GM18868 (cell line): ENCODE results near the gene TMEM37.

Experiments
- ATAC-seq: cut with Tn5 transposase; IDR thresholded peaks from one replicate; pipeline ENCODE4 v1.9.1; 2021; ENCODE audit warnings: mild to moderate bottlenecking, moderate library complexity; ENCODE audit not compliant: unreplicated experiment

The TMEM37 gene

DNA sequence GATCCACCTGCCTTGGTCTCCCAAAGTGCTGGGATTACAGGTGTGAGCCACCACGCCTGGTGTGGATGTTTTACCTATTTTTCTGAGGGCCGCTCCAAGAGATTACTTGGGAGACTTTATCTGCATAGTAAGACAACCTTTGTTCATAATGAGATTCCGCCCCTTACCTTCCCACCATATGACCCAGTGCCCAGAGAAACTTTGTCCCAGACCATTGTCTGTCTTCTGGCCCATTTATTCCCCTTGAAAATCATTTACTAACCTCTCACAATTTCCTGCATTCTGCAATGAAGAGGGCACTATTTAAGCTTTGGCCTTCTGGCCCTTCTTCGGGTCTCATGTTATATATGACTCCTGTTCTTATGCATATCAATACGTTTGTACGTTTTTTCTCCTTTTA lies 13.7 kb upstream of the TMEM37 start:
- ATAC-seq = no peak

DNA sequence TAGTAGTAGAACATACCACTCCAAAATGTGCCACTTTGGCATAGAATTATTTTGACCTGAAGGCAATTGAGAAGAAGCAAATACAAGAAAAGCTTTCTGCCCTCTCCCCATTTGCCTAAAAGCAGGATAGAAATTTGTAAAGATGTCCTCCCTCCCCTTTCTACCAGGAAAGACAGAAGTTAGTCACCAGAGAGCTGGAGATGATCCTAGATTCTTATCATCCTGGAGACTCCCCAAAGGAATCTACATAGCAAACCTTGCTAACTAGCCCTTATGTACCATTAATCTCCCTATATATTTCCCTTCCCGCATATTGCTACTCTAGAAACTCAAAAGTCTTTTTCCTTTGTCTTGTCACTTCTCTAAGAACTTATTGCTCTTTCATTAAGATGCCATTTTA lies 12.6 kb upstream of the TMEM37 start:
- no peak for ATAC-seq

GRCh38 chr2:119419803-119420508 lies 11.7 kb upstream of the TMEM37 start:
- no peak for ATAC-seq

DNA sequence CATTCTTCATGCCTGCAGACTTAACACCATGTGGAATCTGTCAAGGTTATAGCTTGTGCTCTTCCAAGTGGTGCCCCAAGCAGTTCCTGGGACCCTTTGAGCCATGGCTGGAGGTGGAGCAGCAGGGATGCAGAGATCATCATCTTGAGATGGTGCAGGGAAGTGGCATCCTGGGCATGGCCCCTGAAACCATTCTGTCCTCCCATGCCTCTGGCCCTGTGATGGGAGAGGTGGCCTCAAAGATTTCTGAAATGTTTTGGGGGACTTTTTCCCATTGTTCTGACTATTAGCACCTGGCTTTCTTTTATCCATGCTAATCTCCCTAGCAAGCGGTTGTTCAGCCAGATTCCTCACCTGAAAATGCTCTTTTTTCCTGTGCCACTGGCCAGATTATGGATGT lies 10.3 kb upstream of the TMEM37 start:
- no peak for ATAC-seq

GRCh38 chr2:119421741-119422140 lies 9.9 kb upstream of the TMEM37 start:
- ATAC-seq = no peak

DNA sequence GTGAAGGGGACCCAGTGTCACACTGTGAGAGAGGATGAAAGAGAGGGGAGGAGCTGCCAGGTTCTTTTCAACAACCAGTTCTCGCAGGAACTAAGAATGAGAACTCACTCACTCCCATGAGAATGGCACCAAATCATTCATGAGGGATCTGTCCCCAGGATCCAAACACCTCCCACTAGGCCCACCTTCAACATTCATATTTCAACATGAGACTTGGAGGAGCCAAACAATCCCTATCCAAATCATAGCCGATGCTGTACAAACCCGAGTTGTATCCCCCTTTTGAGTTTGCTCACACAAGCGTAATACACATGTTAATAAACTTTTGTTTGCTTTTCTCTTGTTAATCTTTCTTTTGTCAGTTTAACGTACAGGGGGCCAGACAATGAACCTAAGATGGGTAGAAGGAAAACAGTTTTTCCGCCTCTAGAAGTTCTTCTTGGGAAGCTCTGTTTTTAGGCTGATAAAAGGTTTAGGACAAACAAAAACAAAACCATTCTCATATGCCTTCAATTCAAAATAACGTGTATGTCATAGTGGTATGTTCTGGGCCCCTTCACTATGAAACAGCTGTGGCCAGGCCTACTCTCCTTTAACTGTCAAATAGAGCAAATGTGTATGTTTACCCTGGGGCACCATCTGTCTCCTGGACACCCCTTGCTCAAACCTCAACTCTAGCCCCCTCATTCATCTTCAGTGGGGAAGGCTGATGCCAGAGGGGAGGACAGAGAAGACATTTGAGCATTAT lies 9.1 kb upstream of the TMEM37 start:
- no peak for ATAC-seq

DNA sequence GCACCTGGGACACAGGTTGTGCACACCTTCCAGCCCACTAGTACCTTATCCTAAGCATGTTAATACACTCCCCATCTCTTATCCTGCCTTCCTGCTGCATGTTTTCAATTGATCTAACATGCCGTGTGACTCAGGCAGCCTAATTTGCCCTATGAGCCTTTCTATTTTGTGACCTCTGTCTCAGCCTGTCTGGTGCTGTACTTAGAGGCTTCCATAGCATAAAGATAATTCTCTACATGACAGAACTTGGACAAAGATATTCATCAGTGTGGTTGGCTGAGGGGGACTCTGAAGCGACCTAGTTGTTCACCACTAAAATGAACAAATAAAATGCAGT lies 8.6 kb upstream of the TMEM37 start:
- no peak for ATAC-seq

GRCh38 chr2:119423811-119424210 lies 7.8 kb upstream of the TMEM37 start:
- no peak for ATAC-seq

DNA sequence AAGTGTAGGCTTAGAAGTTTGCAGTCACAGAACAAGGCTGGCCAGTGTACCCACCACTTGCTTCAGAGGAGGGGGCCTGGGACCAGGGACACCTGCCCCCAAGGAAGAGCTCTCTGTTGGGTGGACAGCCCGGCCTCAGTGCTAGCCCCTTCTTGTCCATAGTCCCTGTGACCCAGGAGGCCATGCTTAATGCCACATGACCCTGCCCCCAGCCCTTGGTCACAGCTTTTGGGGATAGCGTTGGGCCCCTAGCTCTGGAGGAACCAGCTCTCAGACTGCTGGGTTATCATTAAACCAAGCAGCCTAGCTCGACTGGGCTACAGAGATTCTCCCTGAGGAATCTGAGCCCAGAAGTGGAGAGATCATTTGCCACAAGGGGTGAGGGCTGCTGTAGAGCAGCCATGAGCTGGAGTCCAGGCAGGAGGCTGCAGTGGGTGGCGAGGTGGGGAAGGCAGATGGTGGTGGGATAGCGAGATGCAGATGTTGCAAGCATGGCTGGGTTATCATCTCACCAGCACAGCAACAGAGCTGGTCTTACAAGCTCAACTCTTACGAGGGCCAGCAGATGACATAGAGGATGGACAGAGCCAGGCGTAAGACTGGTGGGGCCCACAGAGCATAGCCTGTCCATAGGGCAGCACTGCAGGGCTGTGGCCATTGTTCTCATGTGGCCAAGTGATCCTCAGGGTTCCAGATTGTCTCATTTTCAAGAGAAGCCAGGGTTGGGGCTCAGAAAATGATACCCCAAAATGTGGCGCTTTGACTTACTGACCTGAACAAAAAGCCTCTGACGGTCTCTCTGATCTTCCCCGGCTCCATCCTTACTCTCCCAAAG lies 7.2 kb upstream of the TMEM37 start:
- ATAC-seq = no peak

- no peak for ATAC-seq
Measured at GRCh38 chr2:119425119-119425405, 6.6 kb upstream of the TMEM37 start.

DNA sequence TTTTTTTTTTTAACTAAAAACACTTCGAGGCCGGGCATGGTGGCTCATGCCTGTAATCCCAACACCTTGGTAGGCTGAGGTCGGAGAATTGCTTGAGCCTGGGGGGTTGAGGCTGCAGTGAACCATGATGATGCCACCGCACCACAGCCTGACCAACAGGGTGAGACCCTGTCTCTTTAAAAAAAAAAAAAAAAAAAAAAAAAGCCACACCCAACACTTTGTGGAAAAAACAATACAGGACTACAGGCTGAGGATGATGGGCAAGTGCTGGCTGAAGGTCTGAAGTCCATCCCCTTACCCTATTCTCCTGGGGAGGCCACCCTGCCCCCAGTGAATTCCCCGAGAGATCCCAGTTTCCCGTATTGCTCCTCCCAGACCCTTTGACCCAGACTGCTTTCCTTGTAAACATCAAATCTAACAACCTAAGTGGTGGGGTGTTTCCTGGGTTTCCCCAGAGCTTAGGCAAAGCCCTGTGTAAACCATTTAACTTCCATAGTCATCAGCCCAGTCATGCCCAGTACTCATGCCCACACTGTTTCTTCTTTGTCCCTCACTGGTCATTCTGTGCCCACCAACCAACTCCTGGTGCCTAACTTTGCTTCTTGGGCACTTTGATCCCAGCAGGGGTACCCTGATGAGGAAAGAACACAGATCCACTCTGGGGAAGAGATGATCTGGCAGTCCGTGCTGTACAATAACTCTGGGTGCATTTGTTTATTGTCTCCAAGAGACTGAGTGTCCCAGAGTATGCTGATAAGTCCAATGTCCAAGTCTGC lies 5.8 kb upstream of the TMEM37 start:
- ATAC-seq = no peak

GRCh38 chr2:119426396-119426675 lies 5.3 kb upstream of the TMEM37 start:
- no peak for ATAC-seq

GRCh38 chr2:119426801-119427395 lies 4.8 kb upstream of the TMEM37 start:
- no peak for ATAC-seq

DNA sequence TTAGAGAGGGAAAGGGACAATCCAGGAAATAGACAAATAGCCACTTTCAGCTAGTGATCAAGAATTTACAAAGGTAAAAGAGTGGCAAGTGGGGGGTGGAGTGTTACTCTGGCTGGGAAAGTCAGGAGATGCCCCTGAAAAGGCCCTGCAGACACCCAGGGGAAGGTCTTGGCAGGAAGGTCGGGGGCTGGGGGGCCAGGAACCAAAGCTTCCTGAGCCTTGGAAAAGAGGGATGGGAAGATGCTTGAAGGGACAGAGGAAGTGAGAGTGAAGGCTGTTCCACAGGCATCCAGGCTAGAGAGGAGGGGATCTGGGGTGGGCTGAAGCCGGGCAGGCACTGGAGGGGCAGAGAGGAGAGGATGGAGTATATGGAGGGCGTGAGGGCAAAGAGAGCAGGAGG lies 3.9 kb upstream of the TMEM37 start:
- no peak for ATAC-seq

GRCh38 chr2:119428488-119429224 lies 3.0 kb upstream of the TMEM37 start:
- ATAC-seq = no peak

GRCh38 chr2:119429225-119429981 lies 2.3 kb upstream of the TMEM37 start:
- ATAC-seq = no peak

DNA sequence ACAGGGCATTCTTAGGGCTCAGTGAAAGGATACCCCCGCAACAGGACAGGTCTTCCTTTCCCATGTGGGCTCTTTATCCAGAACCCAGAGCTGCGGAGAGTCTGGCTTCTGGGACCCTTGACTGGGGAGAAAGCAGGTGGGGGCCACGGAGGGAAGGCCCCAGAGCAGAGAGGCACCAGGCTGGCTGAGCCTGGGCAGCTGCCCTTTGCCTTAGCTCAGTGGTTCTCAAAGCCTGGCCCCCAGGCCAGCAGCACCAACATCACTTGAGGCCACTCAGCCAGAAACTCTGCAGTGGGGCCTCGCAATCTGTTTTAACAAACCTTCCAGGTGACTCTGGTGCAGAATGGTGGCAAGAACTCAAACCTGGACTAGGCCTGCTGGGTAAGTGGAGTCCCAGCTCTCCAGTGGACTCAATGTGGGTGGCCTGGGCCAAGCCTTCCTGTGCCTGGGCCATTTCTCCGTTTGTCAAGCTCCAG lies 1.6 kb upstream of the TMEM37 start:
- no peak for ATAC-seq

- ATAC-seq = no peak
Measured at GRCh38 chr2:119431976-119432850, 559 bp downstream of the TMEM37 start.
